Ramos (cell line): ENCODE results near the gene AGMAT.
"Not testable (repeated sequence)": the region's sequence is repeated elsewhere in the genome, so short reads cannot be mapped to it uniquely, and the experiment has no call there.

Source experiments
- in situ Hi-C: fragments of 300-500 bp; cut with MboI; formaldehyde crosslinking; loops from one replicate; pipeline ENCODE4 v1.14.3; 2022; ENCODE audit warnings: low sequenced_read_pairs; ENCODE audit not compliant: unreplicated experiment

The AGMAT gene

DNA sequence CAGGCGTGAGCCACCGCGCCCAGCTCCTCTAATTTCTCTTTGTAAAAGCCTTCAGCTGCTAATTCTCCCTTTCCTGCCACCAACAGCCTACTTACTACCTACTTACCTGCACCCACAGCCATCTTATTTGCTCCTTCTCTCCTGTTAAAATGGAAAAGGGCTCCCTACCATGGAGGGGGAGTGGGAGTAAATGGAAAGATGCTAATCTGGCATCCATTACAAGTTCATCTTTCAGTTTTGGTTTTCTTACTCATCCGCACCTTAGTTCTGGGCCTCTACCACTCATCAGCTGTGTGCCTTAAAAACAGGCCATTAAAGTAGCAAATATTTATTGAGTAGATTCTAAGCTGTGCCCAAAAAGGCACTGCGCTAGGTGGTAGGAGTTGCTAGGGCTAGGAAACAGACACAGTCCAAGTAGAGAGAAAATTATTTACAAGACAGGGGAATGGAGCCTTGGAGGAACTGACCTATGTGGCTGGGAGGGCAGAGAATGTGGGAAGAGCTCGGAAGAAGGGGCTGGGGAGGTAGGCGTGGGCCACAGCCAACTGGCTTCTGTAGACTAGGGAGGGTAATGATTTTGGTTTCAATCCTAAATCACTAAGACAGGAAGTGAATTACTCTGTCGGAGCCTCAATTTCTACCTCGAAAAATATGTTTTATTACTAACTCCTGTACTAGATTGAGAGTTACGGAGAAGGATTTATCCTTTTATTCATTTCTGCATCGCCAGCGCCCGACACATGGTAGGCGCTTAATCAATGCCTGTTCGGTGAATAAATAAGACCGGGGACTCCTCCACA lies 31.7 kb upstream of the AGMAT start:
- in situ Hi-C loops = no loop called here

DNA sequence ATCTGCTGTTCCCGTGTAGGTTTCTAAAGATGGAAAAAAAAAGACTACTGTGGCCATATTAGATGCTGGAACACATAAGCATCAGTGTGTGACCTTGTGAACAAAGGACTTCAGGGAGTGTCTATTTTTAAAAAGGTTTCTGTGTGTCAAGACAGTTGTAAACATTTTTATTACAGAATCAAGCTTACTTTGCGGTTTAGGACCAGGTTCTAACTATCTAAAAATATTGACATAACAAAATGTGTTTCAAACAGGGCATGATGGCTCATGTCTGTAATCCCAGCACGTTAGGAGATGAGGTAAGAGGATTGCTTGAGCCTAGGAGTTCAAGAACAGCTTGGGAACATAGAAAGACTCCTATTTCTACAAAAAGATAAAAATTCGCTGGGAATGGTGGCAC lies 25.3 kb upstream of the AGMAT start:
- in situ Hi-C loops = no loop called here

DNA sequence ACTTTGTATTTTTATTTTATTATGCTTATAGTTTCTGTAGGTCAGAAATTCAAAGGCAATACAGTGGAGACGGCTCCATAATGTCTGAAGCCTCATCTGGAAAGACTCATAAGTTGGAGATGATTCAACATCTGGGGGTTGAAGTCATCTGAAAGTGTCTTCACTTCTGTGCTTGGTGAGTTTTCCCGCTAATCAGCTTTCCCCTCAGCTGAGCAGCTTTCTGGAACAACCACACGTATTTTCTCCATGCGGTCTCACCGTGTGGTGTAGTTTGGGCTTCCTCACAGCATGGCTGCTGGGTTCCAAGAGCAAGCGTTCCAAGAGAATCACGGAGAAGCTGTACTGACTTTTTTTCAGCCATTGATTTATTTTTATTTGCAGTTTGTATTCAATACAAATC lies 24.8 kb upstream of the AGMAT start:
- in situ Hi-C loops = no loop called here

DNA sequence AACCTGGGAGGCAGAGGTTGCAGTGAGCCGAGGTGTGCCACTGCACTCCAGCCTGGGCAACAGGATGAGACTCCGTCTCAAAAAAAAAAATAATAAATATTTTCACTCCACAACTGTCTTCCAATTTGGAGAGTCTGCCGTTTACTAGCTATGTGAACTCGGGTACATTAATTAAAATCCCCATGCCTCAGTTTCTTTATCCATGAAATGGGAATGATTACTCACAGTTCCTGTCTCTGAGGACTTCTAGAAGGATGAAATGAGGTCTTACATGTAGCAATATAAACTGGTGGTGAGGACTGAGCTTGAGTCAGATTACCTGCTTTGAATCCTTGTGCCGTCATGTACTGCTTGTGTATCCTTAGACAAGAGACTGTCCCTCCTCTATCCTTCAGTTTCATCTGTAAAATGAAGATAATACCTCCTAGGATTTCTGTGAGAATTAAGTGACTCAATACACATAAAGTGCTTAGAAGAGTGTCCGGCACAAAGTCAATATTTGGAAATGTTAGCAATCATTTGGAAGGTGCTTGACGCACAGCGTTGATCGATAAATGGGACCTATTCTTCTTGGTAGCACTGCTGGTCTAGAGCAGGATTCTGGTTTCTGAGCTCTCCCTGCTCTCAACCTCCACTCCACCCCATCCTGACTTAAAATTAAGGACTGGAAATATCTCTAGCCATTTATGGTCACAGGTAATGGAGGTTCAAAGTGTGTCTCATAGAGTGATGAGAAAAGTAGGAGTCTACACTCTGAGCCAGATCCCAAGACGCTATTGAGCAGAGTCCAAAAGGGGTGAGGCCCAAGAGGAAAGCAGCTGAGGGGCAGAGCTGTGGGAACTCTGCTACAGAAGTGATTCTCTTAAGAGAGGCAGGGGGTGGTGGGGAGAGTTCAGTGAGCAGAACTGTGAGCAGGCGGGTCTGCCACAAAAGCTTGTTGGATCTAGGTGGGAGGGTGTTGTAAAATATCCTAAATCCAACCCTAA lies 20.8 kb upstream of the AGMAT start:
- in situ Hi-C loops = no loop called here

DNA sequence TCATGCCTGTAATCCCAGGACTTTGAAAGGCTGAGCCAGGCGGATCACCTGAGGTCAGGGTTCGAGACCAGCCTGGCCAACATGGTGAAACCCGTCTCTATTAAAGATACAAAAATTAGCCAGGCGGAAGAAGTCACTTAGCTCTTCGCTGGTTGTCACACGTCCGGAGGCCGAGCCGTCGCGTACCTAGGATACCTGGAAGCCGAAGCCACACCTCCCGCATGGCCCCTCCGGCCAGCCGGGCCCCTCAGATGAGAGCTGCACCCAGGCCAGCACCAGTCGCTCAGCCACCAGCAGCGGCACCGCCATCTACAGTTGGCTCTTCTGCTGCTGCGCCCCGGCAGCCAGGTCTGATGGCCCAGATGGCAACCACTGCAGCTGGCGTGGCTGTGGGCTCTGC lies 19.5 kb upstream of the AGMAT start:
- in situ Hi-C loops = not testable (repeated sequence)

DNA sequence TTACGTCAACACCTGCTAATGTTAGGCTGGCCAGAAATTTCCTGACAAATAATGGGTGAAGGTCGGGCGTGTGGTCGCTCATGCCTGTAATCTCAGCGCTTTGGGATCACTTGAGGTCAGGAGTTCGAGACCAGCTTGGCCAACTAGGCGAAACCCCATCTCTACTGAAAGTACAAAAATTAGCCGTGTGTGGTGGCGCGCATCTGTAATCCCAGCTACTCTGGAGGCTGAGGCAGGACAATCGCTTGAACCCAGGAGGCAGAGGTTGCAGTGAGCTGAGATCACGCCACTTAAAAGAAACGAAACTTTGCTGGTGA lies 19.1 kb upstream of the AGMAT start:
- in situ Hi-C loops = not testable (repeated sequence)

DNA sequence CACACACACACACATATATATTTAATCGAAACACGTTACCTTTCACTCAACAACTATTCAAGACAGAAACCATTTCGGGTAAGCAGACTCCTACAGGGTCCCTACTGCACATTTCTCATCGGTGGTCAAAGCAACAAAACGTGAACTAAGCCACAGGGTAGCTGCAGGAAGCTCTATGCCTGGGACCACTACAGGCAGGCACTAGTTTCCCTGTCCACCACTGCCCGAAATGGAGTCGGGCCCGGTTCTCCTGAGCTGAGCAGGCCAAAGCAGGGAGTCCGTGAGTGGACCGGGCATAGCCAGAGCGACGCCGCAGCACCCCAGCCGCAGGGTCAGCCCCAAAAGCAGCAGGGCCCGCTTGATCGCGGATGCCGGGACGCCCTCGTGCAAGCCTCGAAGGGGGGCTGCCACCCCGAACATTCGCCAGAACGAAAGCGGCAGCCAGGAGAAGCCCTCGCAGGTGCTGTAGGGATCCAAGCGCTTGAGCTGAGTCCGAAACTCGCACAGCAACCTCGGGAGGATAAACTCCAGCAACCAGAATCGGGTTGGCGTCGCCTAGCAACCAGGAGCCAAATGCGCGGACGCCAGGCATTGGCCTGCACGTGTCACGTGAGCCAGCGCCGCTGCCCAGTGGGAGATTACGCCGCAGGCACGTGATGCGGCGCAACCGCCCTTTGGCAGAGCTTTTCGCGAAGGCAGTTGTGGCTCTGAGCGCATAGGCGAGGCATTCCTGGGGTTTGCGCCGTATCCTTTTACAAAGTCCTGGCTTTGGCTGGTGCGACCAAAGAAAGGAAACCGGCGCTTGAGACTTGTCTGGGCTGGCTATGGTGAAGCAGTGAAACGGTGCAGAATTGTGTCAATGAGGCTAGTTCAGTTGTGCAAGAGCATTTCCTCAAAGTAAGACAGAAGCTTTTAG lies 18.5 kb upstream of the AGMAT start:
- in situ Hi-C loops = no loop called here

DNA sequence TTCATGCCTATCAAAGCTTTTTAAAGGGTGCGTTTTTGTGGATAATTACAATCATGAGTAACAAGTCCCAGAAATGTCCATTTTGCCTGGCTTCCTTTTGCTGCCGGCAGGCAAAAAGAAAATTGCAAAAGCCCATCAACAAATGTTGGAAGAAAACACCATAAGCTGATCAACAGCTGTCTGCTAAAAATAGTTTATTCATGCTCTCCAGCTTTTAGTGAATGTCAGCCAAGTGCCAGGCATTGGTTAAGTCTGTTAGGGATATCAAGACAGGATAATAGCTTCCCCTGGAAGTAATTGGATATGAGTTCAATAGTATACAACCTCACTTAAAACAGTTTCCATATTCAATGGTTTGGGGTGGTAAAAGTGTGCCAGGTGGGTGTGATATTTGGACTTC lies 13.6 kb upstream of the AGMAT start:
- in situ Hi-C loops = no loop called here

DNA sequence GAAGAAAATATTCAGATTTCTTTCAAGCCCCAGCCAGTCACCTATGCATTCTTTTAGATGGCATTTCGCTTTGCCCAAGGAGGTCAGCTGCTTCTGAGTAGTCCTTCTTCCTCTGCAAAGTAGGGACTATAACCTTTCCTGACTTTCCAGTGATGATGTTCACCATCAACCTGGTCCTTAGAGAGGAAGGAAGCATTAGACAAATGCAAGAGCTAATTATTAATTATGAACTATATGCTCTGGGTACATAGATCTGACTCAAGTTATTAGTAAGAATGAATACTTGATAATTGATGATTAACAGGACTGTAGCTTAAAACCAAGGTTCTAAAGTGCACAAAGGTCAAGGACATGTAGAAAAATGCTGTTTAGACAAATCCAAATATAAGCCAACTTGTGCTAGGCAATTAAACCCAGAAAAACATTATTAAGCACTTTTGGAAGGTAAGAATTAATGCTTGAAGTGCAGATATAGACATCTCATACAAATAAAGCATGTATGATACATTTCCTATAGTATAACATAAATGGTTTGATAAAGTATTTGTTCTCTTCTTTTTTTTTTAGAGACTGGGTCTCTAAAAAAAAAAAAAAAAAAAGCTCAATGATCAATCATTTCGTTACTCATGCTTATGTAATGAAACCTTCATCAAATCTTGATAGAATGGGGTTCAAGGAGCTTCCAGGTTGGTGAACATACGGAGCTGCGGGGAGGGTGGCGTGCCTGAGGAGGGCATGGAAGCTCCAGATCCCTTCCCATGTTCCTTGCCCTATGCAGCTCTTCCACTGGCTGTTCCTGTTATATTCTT lies 11.2 kb upstream of the AGMAT start:
- in situ Hi-C loops = no loop called here

DNA sequence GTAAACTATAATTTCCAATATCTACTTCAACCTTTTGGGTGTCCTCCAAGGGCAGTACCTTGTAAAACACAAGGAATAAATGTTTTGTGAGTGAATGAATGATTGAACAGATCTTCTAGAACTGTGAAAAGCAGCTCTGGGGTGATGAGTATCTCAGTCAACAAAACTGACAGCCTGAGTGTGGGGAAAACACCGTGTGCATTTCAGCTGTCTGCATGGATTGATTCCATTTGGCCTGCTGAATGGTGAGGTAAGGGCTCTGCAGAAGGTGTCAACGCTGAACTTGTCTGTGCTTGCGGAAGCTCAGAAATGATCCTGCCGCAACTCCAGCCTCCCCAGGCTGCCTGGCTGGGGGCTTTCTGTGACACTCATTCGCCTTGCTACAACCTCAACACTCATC lies 7.4 kb upstream of the AGMAT start:
- in situ Hi-C loops = no loop called here

DNA sequence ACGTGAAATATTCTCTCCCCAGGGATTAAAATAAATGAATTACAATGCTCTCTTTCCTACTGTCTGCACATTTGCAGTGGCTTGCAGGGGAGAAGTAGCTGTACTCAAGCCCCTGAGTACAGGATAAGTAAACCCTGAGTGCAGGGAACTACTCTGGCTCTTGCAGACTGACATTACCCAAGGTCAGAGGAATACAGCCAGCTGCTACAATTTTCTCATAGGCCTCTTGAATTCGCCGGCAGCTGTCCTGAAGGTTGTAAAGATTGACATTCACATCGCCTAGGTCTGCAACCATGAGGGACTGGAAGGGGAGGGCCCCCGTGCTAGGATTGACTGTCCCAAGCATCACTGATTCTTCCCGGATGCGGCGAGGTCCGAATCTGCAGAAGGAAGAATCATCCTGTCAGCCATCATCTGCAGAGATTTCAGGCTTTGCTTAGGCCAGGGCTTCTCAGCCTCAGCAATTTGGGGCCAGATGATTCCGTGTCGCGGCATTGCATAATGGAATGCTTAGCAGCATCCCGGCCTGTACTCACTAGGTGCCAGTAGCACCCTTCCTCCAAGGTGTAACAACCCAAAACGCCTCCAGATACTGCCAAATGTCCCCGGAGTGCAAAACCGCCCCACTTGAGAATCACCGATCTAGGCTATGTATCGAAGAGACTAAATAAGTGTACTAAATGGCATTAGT lies 1.7 kb downstream of the AGMAT start:
- in situ Hi-C loops = no loop called here

DNA sequence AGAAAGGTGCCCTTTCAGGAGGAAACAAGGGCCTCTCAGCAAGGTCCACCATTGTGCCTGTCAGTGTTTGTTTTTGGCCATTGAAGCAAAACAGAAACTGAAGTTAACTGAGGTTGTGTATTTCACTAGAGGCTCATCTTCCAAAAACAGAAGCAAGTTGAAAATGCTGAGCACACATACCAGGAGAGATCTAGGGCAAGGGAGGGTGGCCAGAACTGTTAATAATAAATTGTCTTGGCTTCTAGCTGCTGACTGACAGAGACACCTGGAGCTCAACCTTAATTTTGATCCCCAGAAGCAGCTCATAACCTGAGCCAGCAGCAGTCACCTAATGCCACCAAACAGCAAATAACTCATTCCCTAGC lies 5.2 kb downstream of the AGMAT start:
- in situ Hi-C loops = no loop called here

DNA sequence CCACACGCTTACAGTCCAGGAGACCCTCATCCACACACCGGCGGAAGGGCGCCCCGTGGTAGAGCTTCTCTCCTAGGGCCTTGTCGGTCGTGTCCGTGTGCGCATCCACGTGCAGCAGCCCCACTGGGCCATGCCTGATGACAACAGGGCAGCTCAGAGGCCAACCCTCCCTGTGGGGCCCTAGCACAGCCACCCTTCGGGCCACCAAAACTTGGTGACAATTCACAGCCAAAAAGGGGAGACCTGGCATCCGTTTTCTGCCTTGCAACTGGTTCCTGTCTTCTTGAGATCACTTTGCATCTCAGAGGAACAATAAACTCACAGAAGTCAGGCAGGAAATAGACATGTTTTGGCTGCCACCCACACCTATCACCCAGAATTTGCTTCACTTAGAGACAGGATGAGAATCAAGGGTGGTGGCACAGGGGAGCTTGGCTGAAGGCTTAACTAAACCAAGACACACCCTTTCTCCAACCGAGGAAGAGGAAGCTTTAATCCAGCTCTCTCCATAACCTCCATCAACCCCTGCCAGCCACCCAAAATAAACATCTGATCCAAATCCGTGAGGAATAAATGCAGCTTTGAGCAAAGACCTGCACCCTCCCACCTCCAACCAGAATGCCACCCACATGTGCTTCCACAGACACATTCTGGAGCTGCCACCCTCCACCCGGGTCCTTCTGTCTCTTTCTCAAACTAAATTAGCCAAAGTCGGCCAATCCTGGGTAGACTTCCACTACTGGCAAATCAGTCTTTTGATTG lies 5.7 kb downstream of the AGMAT start:
- in situ Hi-C loops = no loop called here

DNA sequence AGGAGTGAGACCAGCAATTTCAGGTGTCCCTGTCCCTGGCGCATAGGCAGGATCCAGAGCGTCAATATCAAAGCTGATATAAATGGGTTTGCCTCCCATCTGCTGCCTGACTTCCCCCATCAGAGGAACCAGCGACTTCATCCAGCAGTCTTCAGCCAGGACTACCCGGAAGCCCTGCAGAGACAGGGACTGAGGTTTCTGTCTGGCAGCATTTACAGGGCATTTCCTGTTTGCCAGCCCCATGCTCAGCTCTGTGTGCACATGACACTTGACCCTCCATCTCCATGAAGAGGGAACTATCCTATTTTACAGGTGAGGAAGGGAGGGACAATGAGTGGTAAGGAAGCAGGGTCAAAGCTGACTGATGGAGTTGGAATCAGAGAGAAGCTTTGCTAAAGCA lies 7.2 kb downstream of the AGMAT start:
- in situ Hi-C loops = no loop called here

DNA sequence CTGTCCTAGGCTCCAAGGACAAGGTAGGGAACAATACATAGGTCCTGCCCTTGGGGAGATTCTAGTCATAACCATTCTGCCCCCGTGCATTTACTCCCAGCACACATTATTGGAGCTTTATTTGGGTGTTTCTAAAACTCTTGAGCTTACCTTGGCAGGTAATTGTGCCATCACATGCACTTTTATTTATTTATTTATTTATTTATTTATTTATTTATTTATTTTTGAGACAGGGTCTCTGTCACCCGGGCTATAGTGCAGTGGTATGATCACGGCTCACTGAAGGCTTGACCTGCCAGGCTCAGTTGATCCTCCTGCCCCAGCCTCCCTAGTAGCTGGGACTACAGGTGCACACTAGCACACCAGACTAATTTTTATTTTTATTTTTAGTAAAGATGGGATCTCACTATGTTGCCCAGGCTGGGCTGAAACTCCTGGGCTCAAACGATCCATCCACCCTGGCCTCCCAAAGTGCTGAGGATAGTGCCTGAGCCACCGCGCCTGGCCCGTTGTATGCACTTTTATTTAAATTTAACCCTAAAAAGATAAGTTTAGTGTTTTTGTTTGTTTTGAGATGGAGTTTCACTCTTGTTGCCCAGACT lies 9.2 kb downstream of the AGMAT start:
- in situ Hi-C loops = no loop called here

DNA sequence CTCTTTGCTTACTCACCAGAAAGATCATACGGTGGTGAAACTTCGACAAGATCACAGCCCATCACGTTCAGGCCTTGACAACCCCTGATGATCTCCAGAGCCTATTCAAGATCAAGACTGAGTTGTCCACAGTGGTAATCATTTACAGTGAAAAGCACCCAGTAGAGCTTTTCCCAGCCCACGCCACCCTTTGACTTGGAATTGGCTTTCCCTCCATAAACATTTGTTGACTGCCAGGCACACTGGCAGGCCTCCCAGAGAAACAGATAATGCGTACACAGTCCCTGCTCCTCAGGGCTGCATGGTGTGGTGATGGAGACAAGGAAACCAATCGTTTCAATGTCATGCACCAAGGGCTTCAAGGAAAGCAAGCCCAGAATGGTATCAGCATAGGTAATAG lies 10.1 kb downstream of the AGMAT start:
- in situ Hi-C loops = no loop called here

DNA sequence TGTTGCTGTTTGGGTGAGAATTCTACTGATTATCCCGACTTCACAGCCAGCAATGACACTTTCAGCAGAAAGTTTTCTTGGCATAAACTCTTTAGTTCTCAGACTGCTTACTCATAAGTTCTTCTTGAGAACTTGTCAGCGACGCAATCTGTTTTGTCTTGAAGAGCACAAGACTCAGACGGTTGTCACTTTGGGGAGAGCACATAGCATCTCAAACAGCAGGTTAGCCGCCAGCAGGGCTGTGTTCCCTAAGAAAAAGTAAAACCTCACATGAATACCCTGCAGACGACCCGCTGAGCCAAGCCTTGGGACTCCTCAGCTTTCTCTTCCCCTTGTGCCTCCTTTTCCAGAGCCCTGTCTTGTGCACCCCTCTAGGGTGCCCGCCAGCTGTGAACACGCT lies 11.4 kb downstream of the AGMAT start:
- in situ Hi-C loops = no loop called here

DNA sequence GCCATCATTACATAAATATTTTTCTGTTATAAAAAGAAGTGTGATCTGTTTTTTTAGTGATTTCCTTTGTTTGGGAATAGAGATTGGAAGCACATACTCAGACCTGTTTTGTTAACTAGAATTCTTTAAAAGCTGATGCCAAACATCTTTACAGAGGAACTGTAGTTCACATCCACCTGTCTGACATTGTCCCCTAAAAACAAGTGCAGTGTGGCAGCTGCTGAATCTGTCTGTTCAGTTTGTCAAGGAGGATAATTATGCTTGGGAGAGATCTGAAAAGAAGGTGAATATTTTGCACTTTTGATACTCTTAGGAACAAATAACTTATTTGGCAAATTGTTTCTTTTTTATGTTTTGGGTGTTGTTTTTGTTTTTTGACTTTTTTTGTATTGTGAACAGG lies 13.6 kb downstream of the AGMAT start:
- in situ Hi-C loops = no loop called here
